K562 (cell line): Measurements from ENCODE around the gene FRMPD3. TPM values are rescaled to one million over a fixed set of nuclear protein-coding genes. Genes with fewer than 3 reads are reported as not detected.

Source experiments
- ATAC-seq: fragments of 200-7000 bp; cut with Tn5 transposase; 3 replicates; pipeline ENCODE4 v1.9.1; 2020; ENCODE audit warnings: moderate library complexity
- BruUV-seq: library from RNA; stranded (reverse); fragments of 400-500 nt; replicated peaks from 2 replicates; lab custom pipeline; 2021; lab: Mats Ljungman, UMichigan
- CTCF ChIA-PET: fragments of 300-600 bp; formaldehyde crosslinking; extraction: SDS; loops from one replicate; lab custom pipeline; 2021; ENCODE audit warnings: low intra/inter-chr PET ratio; lab: Yijun Ruan, JAX
- POLR2A ChIA-PET: fragments of 300-600, 350-650 bp; sonication (Branson Sonifier 250); formaldehyde crosslinking; extraction: SDS; loops from one replicate; lab custom pipeline; 2021; ENCODE audit warnings: antibody characterized with exemption, inconsistent platforms; lab: Yijun Ruan, JAX
- DNase-seq, 4 experiments: peaks; one replicate each; pipeline versions ENCODE4 v3.0.0 to v3.0.0-alpha.2; 2011 to 2018; ENCODE audit warnings: low spot score in 3 of 4, mixed read lengths in 3 of 4; ENCODE audit errors: extremely low read depth in 1 of 4
- FAIRE-seq: peaks from 2 replicates; lab custom pipeline; 2011; peaks lifted over from hg19 to GRCh38; lab: Jason Lieb, UNC
- H2AFZ ChIP-seq: 2 replicates; pipeline ENCODE4 v1.6.0; 2011; ENCODE audit warnings: low read depth, low read length, control low read depth, inconsistent platforms
- H3K27ac ChIP-seq: fragments of 200-600 bp; 3 replicates; pipeline ENCODE4 v1.8.0; 2011; ENCODE audit warnings: low read depth, mild to moderate bottlenecking, control low read depth, inconsistent platforms, low read length, moderate library complexity, mixed read lengths; ENCODE audit errors: extremely low read depth
- H3K27me3 ChIP-seq, 2 experiments: fragments of 300-600 bp in 1 of 2; 2 replicates in 1 of 2; 3 replicates in 1 of 2; pipeline versions ENCODE4 v1.6.0 to v1.8.0; 2011; ENCODE audit warnings: inconsistent platforms in 2 of 2, low read length in 2 of 2, mild to moderate bottlenecking in 1 of 2, mixed read lengths in 1 of 2, moderate library complexity in 1 of 2; ENCODE audit not compliant: control insufficient read depth in 2 of 2, insufficient read depth in 2 of 2
- H3K36me3 ChIP-seq: fragments of 300-600 bp; 3 replicates; pipeline ENCODE4 v1.8.0; 2011; ENCODE audit warnings: mild to moderate bottlenecking, low read length, inconsistent platforms; ENCODE audit not compliant: control insufficient read depth, insufficient read depth
- H3K4me1 ChIP-seq, 2 experiments: fragments of 200-600 bp in 1 of 2; replicated peaks in 1 of 2; 2 replicates in 1 of 2; 3 replicates in 1 of 2; pipeline versions ENCODE4 v1.5.1 to v1.8.0; 2011; ENCODE audit warnings: inconsistent platforms in 2 of 2, low read length in 2 of 2, mild to moderate bottlenecking in 1 of 2, mixed read lengths in 1 of 2, moderate library complexity in 1 of 2; ENCODE audit not compliant: control insufficient read depth in 2 of 2, insufficient read depth in 2 of 2
- H3K4me2 ChIP-seq: 2 replicates; pipeline ENCODE4 v1.6.1; 2011; ENCODE audit warnings: low read length, control low read depth, inconsistent platforms, mixed read lengths; ENCODE audit not compliant: insufficient read depth
- H3K4me3 ChIP-seq: fragments of 200-600 bp; sonication (generic), shearing (Covaris generic); 2 replicates; pipeline ENCODE4 v1.5.1; 2016; ENCODE audit warnings: control low read depth, inconsistent platforms
- H3K79me2 ChIP-seq: fragments of 200-600 bp; 3 replicates; pipeline ENCODE4 v1.8.0; 2011; ENCODE audit warnings: low read length, inconsistent platforms; ENCODE audit not compliant: control insufficient read depth, insufficient read depth
- H3K9ac ChIP-seq, 2 experiments: 2 replicates each; pipeline versions ENCODE4 v1.6.0 to v1.6.1; 2011; ENCODE audit warnings: low read depth in 2 of 2, low read length in 2 of 2, control low read depth in 1 of 2, inconsistent platforms in 1 of 2, mild to moderate bottlenecking in 1 of 2, mixed read lengths in 1 of 2; ENCODE audit not compliant: insufficient read depth in 1 of 2
- H3K9me1 ChIP-seq: one replicate; pipeline ENCODE4 v1.6.0; 2011; ENCODE audit warnings: inconsistent platforms, mild to moderate bottlenecking, low read length, moderate library complexity; ENCODE audit not compliant: control insufficient read depth, insufficient read depth
- H3K9me3 ChIP-seq: replicated peaks from 2 replicates; pipeline ENCODE4 v1.5.1; 2011; ENCODE audit warnings: low read depth, low read length, inconsistent platforms; ENCODE audit not compliant: control insufficient read depth, insufficient read depth
- H4K20me1 ChIP-seq: replicated peaks from 2 replicates; pipeline ENCODE4 v1.6.1; 2011; ENCODE audit warnings: low read length, inconsistent platforms, mixed read lengths; ENCODE audit not compliant: control insufficient read depth, insufficient read depth
- MAZ ChIP-seq, 2 experiments: fragments of 450-650 bp in 1 of 2; sonication (generic) in 1 of 2; formaldehyde crosslinking; IDR thresholded peaks in 1 of 2; conservative IDR thresholded peaks in 1 of 2; 2 replicates each; pipeline versions ENCODE4 v1.4.0 to v1.5.0; 2020; ENCODE audit warnings: mild to moderate bottlenecking in 1 of 2, missing genetic modification reagents in 1 of 2
- MBD1 ChIP-seq: fragments of 250-450 bp; sonication (Bioruptor Pico); IDR thresholded peaks from 2 replicates; pipeline ENCODE4 v1.8.0; 2022; ENCODE audit warnings: inconsistent platforms
- PHB ChIP-seq: fragments of 250-450 bp; sonication (Bioruptor Pico); IDR thresholded peaks from 2 replicates; pipeline ENCODE4 v1.5.0; 2021
- POLR2B ChIP-seq: fragments of 450-650 bp; IDR thresholded peaks from 2 replicates; pipeline ENCODE4 v1.6.1; 2018; ENCODE audit warnings: low read depth; ENCODE audit not compliant: partially characterized antibody
- RFX7 ChIP-seq: fragments of 250-450 bp; sonication (Bioruptor Pico); IDR thresholded peaks from 2 replicates; pipeline ENCODE4 v1.5.1; 2021; ENCODE audit warnings: mild to moderate bottlenecking
- SMARCE1 ChIP-seq: fragments of 450-650 bp; IDR thresholded peaks from 2 replicates; pipeline ENCODE4 v1.7.1; 2016; ENCODE audit warnings: mild to moderate bottlenecking
- THAP12 ChIP-seq: fragments of 250-450 bp; sonication (Bioruptor Pico); IDR thresholded peaks from 2 replicates; pipeline ENCODE4 v1.9.0; 2021; ENCODE audit warnings: mild to moderate bottlenecking, inconsistent platforms
- ZBTB5 ChIP-seq: fragments of 450-650 bp; IDR thresholded peaks from 2 replicates; pipeline ENCODE4 v1.6.1; 2017; ENCODE audit warnings: antibody characterized with exemption
- ZFPM2 ChIP-seq: fragments of 250-450 bp; sonication (Bioruptor Pico); IDR thresholded peaks from 2 replicates; pipeline ENCODE4 v1.5.1; 2022; ENCODE audit warnings: mild to moderate bottlenecking
- WGBS: fragments of 100-300 bp; shearing (Covaris generic); methylation state at CpG from one replicate; pipeline ENCODE4 v1.1.6; 2016; ENCODE audit warnings: low coverage, mixed read lengths; ENCODE audit not compliant: insufficient coverage; ENCODE audit errors: missing lambda C conversion rate; 5-methylcytosine and 5-hydroxymethylcytosine counted together
- in situ Hi-C: fragments of 300-500 bp; cut with MboI; formaldehyde crosslinking; loops from 4 replicates; pipeline ENCODE4 v1.15.0; 2018; ENCODE audit warnings: inconsistent platforms, mixed read lengths
- intact Hi-C: fragments of 100-400 bp; cut with micrococcal nuclease; formaldehyde crosslinking; loops from 2 replicates; pipeline ENCODE4 v1.14.2; 2022
- polyA plus RNA-seq, 8 experiments: library from polyadenylated mRNA; depleted of rRNA in 4 of 8; stranded (reverse) in 5 of 8; unstranded in 3 of 8; fragments of >200 nt; fragmentation: Nextera tagmentation in 2 of 8; fragmentation: Illumina TruSeq in 1 of 8; extraction: Ambion mirVana in 2 of 8; extraction: Trizol in 1 of 8; gene quantifications; 2 replicates each; pipeline versions ENCODE4 v1.2.1 to v1.2.3, GENCODE V29; 2011 to 2014; ENCODE audit warnings: inconsistent platforms in 1 of 8, missing spikeins in 1 of 8
- total RNA-seq, 7 experiments: library from RNA; depleted of rRNA in 6 of 7; stranded (reverse); fragments of >200 nt in 6 of 7; fragmentation: Illumina TruSeq in 2 of 7; extraction: Trizol in 2 of 7; gene quantifications; 2 replicates each; pipeline versions ENCODE4 v1.2.1 to v1.2.3, GENCODE V29; 2011 to 2021; ENCODE audit warnings: low replicate concordance in 1 of 7
- TF ChIP-seq, protein P1 (sequence below): sonication (generic); formaldehyde crosslinking; IDR thresholded peaks from 2 replicates; pipeline ENCODE4 v1.8.0; 2023; ENCODE audit warnings: mild to moderate bottlenecking, missing genetic modification reagents
- TF ChIP-seq, protein P2 (sequence below): fragments of 450-650 bp; IDR thresholded peaks from 2 replicates; pipeline ENCODE4 v1.6.1; 2017; ENCODE audit warnings: antibody characterized with exemption, mild to moderate bottlenecking

FRMPD3 gene
- total and polyA plus RNA-seq, 9 of the 15 experiments (the other 6 are each of a cell fraction or from before 2014, with no cell fraction given): not detected

- ChIA-PET CTCF (no interaction called here), POLR2A (no interaction called here)
- in situ Hi-C loops: no loop called here
- intact Hi-C loops: no loop called here
- WGBS: 0% methylated on average over 3 of the region's 3 CpGs
- H3K4me3 ChIP-seq: no peak overlapping the region
- DNase-seq (no peak), ATAC-seq (no peak), FAIRE-seq (no peak)
- no peak overlapping the region for H3K27ac ChIP-seq
- H3K4me2 ChIP-seq: no peak overlapping the region
- H2AFZ ChIP-seq: no peak overlapping the region
- H3K36me3 ChIP-seq: no peaks in the 10 kb centered on the region
- no peaks in the 10 kb centered on the region for H3K79me2 ChIP-seq
- no peaks in the 10 kb centered on the region for H4K20me1 ChIP-seq
- BruUV-seq: no TSS peak
- H3K9me1 ChIP-seq: no peaks in the 10 kb centered on the region
- H3K4me1 ChIP-seq: no peaks in the 10 kb centered on the region
- H3K9ac ChIP-seq: no peak overlapping the region
- H3K27me3 ChIP-seq: 0 out of 5 replicates have a peak, but pooled peaks cover 0 to 2% of the 10 kb centered on the region in 2 experiments
- H3K9me3 ChIP-seq: no peaks in the 10 kb centered on the region
- TF ChIP-seq MBD1 (CRISPR knock-in tag) (no peak), SMARCE1 (no peak), ZFPM2 (no peak), RFX7 (CRISPR knock-in tag) (no peak), MAZ (CRISPR knock-in tag; conservative IDR thresholded peaks at IDR 0.05 in 1 of 2, IDR thresholded peaks at IDR 0.05 in 1 of 2) (no peak), THAP12 (CRISPR knock-in tag) (no peak), POLR2B (no peak), PHB (no peak), ZBTB5 (no peak)
- TF ChIP-seq, protein P1, sequence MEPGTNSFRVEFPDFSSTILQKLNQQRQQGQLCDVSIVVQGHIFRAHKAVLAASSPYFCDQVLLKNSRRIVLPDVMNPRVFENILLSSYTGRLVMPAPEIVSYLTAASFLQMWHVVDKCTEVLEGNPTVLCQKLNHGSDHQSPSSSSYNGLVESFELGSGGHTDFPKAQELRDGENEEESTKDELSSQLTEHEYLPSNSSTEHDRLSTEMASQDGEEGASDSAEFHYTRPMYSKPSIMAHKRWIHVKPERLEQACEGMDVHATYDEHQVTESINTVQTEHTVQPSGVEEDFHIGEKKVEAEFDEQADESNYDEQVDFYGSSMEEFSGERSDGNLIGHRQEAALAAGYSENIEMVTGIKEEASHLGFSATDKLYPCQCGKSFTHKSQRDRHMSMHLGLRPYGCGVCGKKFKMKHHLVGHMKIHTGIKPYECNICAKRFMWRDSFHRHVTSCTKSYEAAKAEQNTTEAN (CRISPR knock-in tag): no peak
- TF ChIP-seq, protein P2, sequence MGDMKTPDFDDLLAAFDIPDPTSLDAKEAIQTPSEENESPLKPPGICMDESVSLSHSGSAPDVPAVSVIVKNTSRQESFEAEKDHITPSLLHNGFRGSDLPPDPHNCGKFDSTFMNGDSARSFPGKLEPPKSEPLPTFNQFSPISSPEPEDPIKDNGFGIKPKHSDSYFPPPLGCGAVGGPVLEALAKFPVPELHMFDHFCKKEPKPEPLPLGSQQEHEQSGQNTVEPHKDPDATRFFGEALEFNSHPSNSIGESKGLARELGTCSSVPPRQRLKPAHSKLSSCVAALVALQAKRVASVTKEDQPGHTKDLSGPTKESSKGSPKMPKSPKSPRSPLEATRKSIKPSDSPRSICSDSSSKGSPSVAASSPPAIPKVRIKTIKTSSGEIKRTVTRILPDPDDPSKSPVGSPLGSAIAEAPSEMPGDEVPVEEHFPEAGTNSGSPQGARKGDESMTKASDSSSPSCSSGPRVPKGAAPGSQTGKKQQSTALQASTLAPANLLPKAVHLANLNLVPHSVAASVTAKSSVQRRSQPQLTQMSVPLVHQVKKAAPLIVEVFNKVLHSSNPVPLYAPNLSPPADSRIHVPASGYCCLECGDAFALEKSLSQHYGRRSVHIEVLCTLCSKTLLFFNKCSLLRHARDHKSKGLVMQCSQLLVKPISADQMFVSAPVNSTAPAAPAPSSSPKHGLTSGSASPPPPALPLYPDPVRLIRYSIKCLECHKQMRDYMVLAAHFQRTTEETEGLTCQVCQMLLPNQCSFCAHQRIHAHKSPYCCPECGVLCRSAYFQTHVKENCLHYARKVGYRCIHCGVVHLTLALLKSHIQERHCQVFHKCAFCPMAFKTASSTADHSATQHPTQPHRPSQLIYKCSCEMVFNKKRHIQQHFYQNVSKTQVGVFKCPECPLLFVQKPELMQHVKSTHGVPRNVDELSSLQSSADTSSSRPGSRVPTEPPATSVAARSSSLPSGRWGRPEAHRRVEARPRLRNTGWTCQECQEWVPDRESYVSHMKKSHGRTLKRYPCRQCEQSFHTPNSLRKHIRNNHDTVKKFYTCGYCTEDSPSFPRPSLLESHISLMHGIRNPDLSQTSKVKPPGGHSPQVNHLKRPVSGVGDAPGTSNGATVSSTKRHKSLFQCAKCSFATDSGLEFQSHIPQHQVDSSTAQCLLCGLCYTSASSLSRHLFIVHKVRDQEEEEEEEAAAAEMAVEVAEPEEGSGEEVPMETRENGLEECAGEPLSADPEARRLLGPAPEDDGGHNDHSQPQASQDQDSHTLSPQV: no peak
Measured at GRCh38 chrX:107421337-107421861, 28.1 kb upstream of the FRMPD3 start.
